ENCODE results near the gene ARHGEF11.

- TF ChIP-seq CTCF (conservative IDR thresholded peaks at IDR 0.05), result no peak
- TF ChIP-seq ZFX (IDR thresholded peaks at IDR 0.05), result no peak
These were observed 101.8 kb downstream of the ARHGEF11 start for GRCh38 chr1:156943756-156944155.
